Measurements from ENCODE around the gene SLMAP. TPM values are rescaled to one million over a fixed set of nuclear protein-coding genes. Genes with fewer than 3 reads are reported as not detected.

The SLMAP gene
- total RNA-seq, 6 donors from 2014 or later = 53.4 to 104 (median 68.4) TPM

GRCh38 chr3:57821765-57822164 is 65.7 kb downstream of the SLMAP start:
- H3K4me1 ChIP-seq = peaks cover 4 to 18% (median 4%) of the 10 kb centered on the region in 4 donors
- no peaks in the 10 kb centered on the region for H3K9me3 ChIP-seq
- TF ChIP-seq POLR2A (IDR thresholded peaks at IDR 0.05) (no peak), POLR2AphosphoS5 (IDR thresholded peaks at IDR 0.05) (no peak), CTCF (IDR thresholded peaks at IDR 0.05) (no peak), EP300 (IDR thresholded peaks at IDR 0.05) (no peak)
- no peak for ATAC-seq (ENCODE audit: low FRiP score in 2 of 2)
- no peaks in the 10 kb centered on the region for H3K36me3 ChIP-seq
- no peak for DNase-seq
- no peak overlapping the region for H3K27ac ChIP-seq
- H3K27me3 ChIP-seq = no peaks in the 10 kb centered on the region
- H3K4me3 ChIP-seq = no peak overlapping the region

GRCh38 chr3:57822686-57823085 is 66.6 kb downstream of the SLMAP start:
- Histone ChIP-seq H3K36me3 (no peaks in the 10 kb centered on the region), H3K27me3 (no peaks in the 10 kb centered on the region), H3K4me1 (peaks cover 0 to 22% (median 4%) of the 10 kb centered on the region in 4 donors), H3K9me3 (no peaks in the 10 kb centered on the region), H3K4me3 (no peak overlapping the region), H3K27ac (no peak overlapping the region)
- TF ChIP-seq POLR2AphosphoS5 (IDR thresholded peaks at IDR 0.05) (no peak), EP300 (IDR thresholded peaks at IDR 0.05) (no peak), CTCF (IDR thresholded peaks at IDR 0.05) (no peak), POLR2A (IDR thresholded peaks at IDR 0.05) (no peak)
- ATAC-seq (ENCODE audit: low FRiP score in 2 of 2) (no peak), DNase-seq (no peak)

GRCh38 chr3:57825116-57825515 is 69.0 kb downstream of the SLMAP start:
- ATAC-seq (ENCODE audit: low FRiP score in 2 of 2) = no peak
- no peaks in the 10 kb centered on the region for H3K9me3 ChIP-seq
- H3K4me1 ChIP-seq = peaks cover 0 to 22% (median 4%) of the 10 kb centered on the region in 4 donors
- DNase-seq = no peak
- H3K27me3 ChIP-seq = no peaks in the 10 kb centered on the region
- TF ChIP-seq POLR2AphosphoS5 (IDR thresholded peaks at IDR 0.05) (no peak), EP300 (IDR thresholded peaks at IDR 0.05) (no peak), CTCF (IDR thresholded peaks at IDR 0.05) (no peak), POLR2A (IDR thresholded peaks at IDR 0.05) (no peak)
- no peak overlapping the region for H3K4me3 ChIP-seq
- no peaks in the 10 kb centered on the region for H3K36me3 ChIP-seq
- 54 to 60% methylated on average over 3 of the region's 3 CpGs for WGBS, 2 donors
- no peak overlapping the region for H3K27ac ChIP-seq

GRCh38 chr3:57826245-57826951 is 70.3 kb downstream of the SLMAP start:
- 97 to 100% methylated on average over 1 of the region's 1 CpG for WGBS, 2 donors
- Histone ChIP-seq H3K4me1 (peaks cover 0 to 19% (median 4%) of the 10 kb centered on the region in 4 donors), H3K9me3 (no peaks in the 10 kb centered on the region), H3K4me3 (no peak overlapping the region), H3K27ac (no peak overlapping the region), H3K27me3 (no peaks in the 10 kb centered on the region), H3K36me3 (no peaks in the 10 kb centered on the region)
- ATAC-seq (ENCODE audit: low FRiP score in 2 of 2) (no peak), DNase-seq (no peak)
- TF ChIP-seq POLR2AphosphoS5 (IDR thresholded peaks at IDR 0.05) = no peak
- TF ChIP-seq POLR2A (IDR thresholded peaks at IDR 0.05) = no peak
- TF ChIP-seq CTCF (IDR thresholded peaks at IDR 0.05) = no peak
- TF ChIP-seq EP300 (IDR thresholded peaks at IDR 0.05) = no peak

Measured in upper lobe of left lung (tissue), 6 donors.